HG03565 (cell line): ENCODE measurements around the gene ANKS1B.
"Not testable (repeated sequence)": the region's sequence is repeated elsewhere in the genome, so short reads cannot be mapped to it uniquely, and the experiment has no call there.

ENCODE experiments used
- ATAC-seq: cut with Tn5 transposase; IDR thresholded peaks from one replicate; pipeline ENCODE4 v1.9.1; 2021; ENCODE audit warnings: mild to moderate bottlenecking, moderate library complexity; ENCODE audit not compliant: unreplicated experiment

Gene ANKS1B

GRCh38 chr12:98985156-98985555, 999.6 kb downstream of the ANKS1B start:
- no peak for ATAC-seq

DNA sequence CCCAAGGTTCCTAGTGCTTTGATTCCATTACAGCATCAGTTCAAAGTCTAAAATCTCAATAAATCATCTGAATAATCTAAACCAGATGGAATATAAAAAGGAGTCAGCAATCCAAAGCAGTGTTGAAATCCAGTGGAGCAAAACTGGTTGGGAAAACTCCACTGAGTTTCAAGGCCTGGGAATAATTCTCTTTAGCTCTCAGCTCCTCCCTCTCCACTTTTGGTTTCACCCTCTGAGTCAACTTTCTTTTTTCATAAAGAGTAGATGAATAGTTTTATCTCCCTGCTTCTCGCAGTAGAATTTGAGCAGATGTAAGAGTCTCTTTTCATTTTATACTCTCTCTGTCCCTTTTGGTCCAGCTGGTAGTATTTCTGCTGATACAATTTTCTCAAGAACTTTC, 1001.1 kb downstream of the ANKS1B start:
- ATAC-seq: no peak

DNA sequence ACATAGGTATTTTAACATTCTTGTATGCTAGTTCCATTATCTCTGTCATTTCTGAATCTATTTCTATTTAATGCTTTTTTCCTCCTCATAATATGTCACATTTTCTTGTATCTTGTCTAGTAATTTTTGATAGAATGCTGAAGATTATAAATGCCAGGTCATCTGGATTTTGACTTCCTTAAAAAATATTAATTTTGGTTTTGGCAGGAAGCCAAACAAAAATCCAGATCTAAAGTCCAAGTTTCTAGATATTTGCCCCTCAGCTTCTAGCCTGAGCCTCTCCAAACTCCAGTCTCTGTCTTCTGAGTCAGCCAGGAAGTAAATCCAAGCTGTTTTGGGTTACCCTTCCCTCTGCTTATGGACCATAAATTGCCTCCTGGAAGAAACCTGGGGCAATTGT, 1004.2 kb downstream of the ANKS1B start:
- no peak for ATAC-seq

DNA sequence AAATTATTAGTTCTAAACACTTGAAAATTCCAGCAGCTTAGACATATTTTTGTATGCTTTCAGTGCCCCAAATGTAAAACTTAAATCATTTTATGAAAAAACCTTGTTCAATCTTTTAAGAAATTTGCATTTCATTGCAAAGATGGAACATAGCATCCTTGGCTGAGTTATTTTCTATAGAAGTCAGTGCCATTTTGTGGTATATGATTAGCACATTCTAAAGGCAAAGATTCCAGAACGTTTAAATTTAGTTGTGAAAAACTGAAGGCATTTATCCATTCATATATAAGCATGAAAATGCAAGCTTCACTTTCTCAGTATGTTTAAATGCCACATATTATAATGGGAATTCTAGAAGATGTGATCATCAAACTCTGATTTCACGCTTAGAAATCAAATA, 1007.5 kb downstream of the ANKS1B start:
- ATAC-seq: no peak

GRCh38 chr12:98974767-98975381, 1009.9 kb downstream of the ANKS1B start:
- no peak for ATAC-seq

GRCh38 chr12:98973395-98973794, 1011.3 kb downstream of the ANKS1B start:
- no peak for ATAC-seq

- ATAC-seq: no peak
These were observed 1013.8 kb downstream of the ANKS1B start for GRCh38 chr12:98970950-98971349.

GRCh38 chr12:98970210-98970609, 1014.5 kb downstream of the ANKS1B start:
- ATAC-seq: no peak

GRCh38 chr12:98968896-98969295, 1015.8 kb downstream of the ANKS1B start:
- ATAC-seq: no peak

DNA sequence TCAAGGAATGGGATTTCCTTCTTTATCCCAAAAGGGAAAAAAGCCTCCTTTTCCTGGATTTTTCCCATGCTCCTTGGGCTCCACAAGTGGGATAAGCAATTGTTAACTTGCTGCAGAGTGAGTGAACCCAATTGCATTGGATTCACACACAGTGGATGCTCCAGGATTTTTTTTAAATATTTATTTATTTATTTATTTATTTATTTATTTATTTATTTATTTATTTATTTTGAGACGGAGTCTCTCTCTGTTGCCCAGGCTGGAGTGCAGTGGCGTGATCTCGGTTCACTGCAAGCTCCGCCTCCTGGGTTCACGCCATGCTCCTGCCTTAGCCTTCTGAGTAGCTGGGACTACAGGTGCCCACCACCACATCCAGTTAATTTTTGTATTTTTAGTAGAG, 1027.6 kb downstream of the ANKS1B start:
- ATAC-seq: not testable (repeated sequence)

GRCh38 chr12:98955284-98955683, 1029.5 kb downstream of the ANKS1B start:
- ATAC-seq: peak; percentile 96

GRCh38 chr12:98954506-98954905, 1030.2 kb downstream of the ANKS1B start:
- no peak for ATAC-seq

DNA sequence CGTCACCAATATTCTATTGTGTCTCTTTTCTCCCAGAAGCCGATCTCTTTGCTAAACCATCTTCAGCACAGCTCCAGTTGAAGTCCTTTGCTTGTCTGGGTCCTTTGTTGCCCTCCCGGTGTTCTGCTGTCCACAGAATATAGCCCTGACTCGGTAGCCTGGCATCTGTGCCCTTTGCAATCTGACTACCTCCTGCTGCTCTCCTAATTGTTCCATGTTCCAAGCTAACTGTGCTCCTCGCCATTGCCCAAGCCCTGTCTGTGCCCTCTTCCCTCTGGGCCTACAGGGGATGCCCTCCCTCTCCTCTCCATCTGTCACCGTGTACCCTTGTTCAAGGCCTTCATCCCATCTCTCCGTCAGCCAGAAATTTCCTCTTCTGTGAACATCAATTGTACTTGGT, 1033.3 kb downstream of the ANKS1B start:
- ATAC-seq: no peak

GRCh38 chr12:98948343-98948949, 1036.3 kb downstream of the ANKS1B start:
- no peak for ATAC-seq

- no peak for ATAC-seq
These were observed 1038.9 kb downstream of the ANKS1B start for GRCh38 chr12:98945864-98946263.

DNA sequence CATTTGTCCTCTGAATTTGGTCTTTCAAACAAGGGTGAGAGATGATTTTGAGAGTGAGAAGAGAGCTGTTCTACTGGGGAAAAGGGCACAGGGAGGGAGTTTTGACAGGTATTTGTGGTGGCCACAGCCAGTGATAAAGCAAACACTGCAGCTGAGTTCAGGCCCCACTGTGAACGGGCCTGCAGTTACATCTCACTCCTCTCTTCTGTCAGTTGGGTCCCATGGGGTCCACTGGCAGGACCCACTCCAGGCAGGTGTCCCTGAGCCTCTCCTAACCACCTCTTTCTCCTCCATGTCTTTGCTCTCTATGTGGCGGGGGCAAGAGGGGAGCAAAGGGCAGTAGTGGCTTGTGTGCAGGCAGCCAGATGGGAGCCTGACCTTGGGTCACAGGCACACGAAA, 1044.8 kb downstream of the ANKS1B start:
- ATAC-seq: no peak

- no peak for ATAC-seq
These were observed 1045.4 kb downstream of the ANKS1B start for GRCh38 chr12:98939350-98939749.

- ATAC-seq: no peak
These were observed 1048.9 kb downstream of the ANKS1B start for GRCh38 chr12:98935847-98936246.

DNA sequence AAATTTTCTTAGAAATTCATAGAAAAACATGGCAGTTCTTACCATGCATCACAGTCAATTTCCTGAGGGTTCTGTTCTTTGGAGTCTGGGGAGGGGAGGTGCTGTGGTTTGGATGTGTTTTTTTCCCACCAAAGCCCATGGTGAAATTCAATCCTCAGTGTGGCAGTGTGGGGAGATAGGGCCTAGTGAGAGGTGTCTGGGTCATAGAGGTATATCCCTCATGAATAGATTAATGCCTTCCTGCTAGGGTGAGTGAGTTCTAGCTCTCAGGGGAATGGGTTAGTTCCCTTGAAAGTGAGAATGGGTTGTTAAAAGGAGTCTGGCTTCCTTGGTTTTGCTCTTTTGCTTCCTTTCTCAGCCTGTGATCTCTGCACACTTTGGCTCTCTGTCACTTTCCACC, 1061.9 kb downstream of the ANKS1B start:
- ATAC-seq: no peak

GRCh38 chr12:98918176-98918863, 1066.4 kb downstream of the ANKS1B start:
- no peak for ATAC-seq

- no peak for ATAC-seq
These were observed 1068.6 kb downstream of the ANKS1B start for GRCh38 chr12:98916106-98916505.

GRCh38 chr12:98912401-98912974, 1072.2 kb downstream of the ANKS1B start:
- no peak for ATAC-seq
